GM12878 (cell line): ENCODE data around the gene CCN5.

ENCODE experiments used
- EP300 ChIP-seq, 2 experiments: fragments of 150-350 bp in 1 of 2; IDR thresholded peaks; 2 replicates each; pipeline ENCODE4 v1.6.1; 2011 to 2012; ENCODE audit warnings: low read depth in 2 of 2, low read length in 2 of 2, borderline replicate concordance in 1 of 2, improper control_type of control experiment in 1 of 2, inconsistent platforms in 1 of 2; ENCODE audit not compliant: control insufficient read depth in 1 of 2
- FOXM1 ChIP-seq: IDR thresholded peaks from 2 replicates; pipeline ENCODE4 v1.6.1; 2012; ENCODE audit warnings: low read depth, mild to moderate bottlenecking, inconsistent platforms, low read length, moderate library complexity
- POLR2A ChIP-seq: IDR thresholded peaks from 2 replicates; pipeline ENCODE4 v1.6.1; 2011; ENCODE audit warnings: low read depth, mild to moderate bottlenecking, low read length
- RAD21 ChIP-seq: IDR thresholded peaks from 2 replicates; pipeline ENCODE4 v1.6.1; 2011; ENCODE audit warnings: mild to moderate bottlenecking, low read depth, low read length, moderate library complexity; ENCODE audit not compliant: insufficient read depth
- RAD51 ChIP-seq: fragments of 450-650 bp; IDR thresholded peaks from 2 replicates; pipeline ENCODE4 v1.6.1; 2016; ENCODE audit warnings: moderate library complexity, mild to moderate bottlenecking, inconsistent platforms
- TAF1 ChIP-seq: IDR thresholded peaks from 2 replicates; pipeline ENCODE4 v1.6.1; 2011; ENCODE audit warnings: mild to moderate bottlenecking, low read depth, low read length, borderline replicate concordance
- TF ChIP-seq, protein P1 (sequence below), 3 experiments: IDR thresholded peaks in 2 of 3; conservative IDR thresholded peaks in 1 of 3; 2 replicates each; pipeline ENCODE4 v1.5.1; 2011; ENCODE audit warnings: low read depth in 3 of 3, low read length in 3 of 3, mild to moderate bottlenecking in 3 of 3, control low read depth in 2 of 3, moderate library complexity in 2 of 3, inconsistent platforms in 1 of 3, mixed read lengths in 1 of 3; ENCODE audit not compliant: control insufficient read depth in 2 of 3, insufficient read depth in 1 of 3; ENCODE audit errors: extremely low read depth in 1 of 3
- TF ChIP-seq, protein P2 (sequence below): IDR thresholded peaks from 2 replicates; pipeline ENCODE4 v1.6.1; 2011; ENCODE audit warnings: low read depth, low read length, improper control_type of control experiment, borderline replicate concordance
- TF ChIP-seq, protein P3 (sequence below): fragments of 450-650 bp; IDR thresholded peaks from 2 replicates; pipeline ENCODE4 v1.6.1; 2017; ENCODE audit warnings: mild to moderate bottlenecking

DNA sequence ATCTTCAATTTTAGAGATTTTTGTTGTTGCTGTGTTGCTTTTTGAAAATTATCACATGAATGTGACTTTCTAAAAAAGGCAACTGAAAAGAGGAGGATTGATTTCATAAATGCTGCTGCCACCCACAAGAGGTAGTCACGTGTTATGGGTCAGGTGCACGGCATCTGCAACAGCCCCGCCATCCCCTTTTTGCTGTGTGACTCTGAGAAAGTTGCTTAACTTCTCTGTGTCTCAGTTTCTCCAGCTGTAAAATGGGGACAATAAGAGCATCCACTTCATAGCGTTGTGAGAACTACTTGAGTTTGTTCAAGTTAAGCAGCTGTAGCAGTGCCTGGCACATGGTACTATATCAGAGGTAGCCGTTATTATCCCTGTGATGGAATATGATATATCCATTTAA lies 10.7 kb downstream of the CCN5 start:
- TF ChIP-seq TAF1 (no peak), RAD21 (no peak), POLR2A (no peak), EP300 (IDR thresholded peaks at IDR 0.05; ENCODE audit: borderline replicate concordance in 1 of 2, control insufficient read depth in 1 of 2, low read depth in 2 of 2, low read length in 2 of 2) (no peak), FOXM1 (no peak), RAD51 (no peak)
- TF ChIP-seq, protein P1, sequence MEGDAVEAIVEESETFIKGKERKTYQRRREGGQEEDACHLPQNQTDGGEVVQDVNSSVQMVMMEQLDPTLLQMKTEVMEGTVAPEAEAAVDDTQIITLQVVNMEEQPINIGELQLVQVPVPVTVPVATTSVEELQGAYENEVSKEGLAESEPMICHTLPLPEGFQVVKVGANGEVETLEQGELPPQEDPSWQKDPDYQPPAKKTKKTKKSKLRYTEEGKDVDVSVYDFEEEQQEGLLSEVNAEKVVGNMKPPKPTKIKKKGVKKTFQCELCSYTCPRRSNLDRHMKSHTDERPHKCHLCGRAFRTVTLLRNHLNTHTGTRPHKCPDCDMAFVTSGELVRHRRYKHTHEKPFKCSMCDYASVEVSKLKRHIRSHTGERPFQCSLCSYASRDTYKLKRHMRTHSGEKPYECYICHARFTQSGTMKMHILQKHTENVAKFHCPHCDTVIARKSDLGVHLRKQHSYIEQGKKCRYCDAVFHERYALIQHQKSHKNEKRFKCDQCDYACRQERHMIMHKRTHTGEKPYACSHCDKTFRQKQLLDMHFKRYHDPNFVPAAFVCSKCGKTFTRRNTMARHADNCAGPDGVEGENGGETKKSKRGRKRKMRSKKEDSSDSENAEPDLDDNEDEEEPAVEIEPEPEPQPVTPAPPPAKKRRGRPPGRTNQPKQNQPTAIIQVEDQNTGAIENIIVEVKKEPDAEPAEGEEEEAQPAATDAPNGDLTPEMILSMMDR (IDR thresholded peaks at IDR 0.05 in 2 of 3, conservative IDR thresholded peaks at IDR 0.05 in 1 of 3; ENCODE audit: control insufficient read depth in 2 of 3, extremely low read depth in 1 of 3, insufficient read depth in 1 of 3, low read depth in 3 of 3, low read length in 3 of 3) = no peak
- TF ChIP-seq, protein P2, sequence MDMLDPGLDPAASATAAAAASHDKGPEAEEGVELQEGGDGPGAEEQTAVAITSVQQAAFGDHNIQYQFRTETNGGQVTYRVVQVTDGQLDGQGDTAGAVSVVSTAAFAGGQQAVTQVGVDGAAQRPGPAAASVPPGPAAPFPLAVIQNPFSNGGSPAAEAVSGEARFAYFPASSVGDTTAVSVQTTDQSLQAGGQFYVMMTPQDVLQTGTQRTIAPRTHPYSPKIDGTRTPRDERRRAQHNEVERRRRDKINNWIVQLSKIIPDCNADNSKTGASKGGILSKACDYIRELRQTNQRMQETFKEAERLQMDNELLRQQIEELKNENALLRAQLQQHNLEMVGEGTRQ = no peak
- TF ChIP-seq, protein P3, sequence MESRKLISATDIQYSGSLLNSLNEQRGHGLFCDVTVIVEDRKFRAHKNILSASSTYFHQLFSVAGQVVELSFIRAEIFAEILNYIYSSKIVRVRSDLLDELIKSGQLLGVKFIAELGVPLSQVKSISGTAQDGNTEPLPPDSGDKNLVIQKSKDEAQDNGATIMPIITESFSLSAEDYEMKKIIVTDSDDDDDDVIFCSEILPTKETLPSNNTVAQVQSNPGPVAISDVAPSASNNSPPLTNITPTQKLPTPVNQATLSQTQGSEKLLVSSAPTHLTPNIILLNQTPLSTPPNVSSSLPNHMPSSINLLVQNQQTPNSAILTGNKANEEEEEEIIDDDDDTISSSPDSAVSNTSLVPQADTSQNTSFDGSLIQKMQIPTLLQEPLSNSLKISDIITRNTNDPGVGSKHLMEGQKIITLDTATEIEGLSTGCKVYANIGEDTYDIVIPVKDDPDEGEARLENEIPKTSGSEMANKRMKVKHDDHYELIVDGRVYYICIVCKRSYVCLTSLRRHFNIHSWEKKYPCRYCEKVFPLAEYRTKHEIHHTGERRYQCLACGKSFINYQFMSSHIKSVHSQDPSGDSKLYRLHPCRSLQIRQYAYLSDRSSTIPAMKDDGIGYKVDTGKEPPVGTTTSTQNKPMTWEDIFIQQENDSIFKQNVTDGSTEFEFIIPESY = no peak
